Right lobe of liver (tissue), 6 donors: ENCODE results near the gene SRXN1. TPM values are rescaled to one million over a fixed set of nuclear protein-coding genes. Genes with fewer than 3 reads are reported as not detected.

Source experiments
- ATAC-seq, 4 donors: fragments of 200-7000 bp; cut with Tn5 transposase; one replicate each; pipeline ENCODE4 v1.9.1; 2020; ENCODE audit warnings: mild to moderate bottlenecking in 4 of 4, moderate library complexity in 4 of 4
- DNase-seq, 3 donors: peaks; one replicate each; pipeline ENCODE4 v3.0.0-alpha.2; 2020
- H3K27ac ChIP-seq, 3 donors: fragments of 200-600 bp; one replicate each; pipeline ENCODE4 v1.8.0; 2022
- H3K27me3 ChIP-seq, 2 donors: fragments of 200-600 bp; one replicate each; pipeline ENCODE4 v1.8.0; 2022
- H3K36me3 ChIP-seq, 4 donors: fragments of 200-600 bp; sonication (generic) in 1 of 4; one replicate each; pipeline versions ENCODE4 v1.5.1 to v1.8.0; 2017 to 2022; ENCODE audit warnings: control low read depth in 1 of 4
- H3K4me1 ChIP-seq, 4 donors: fragments of 200-600 bp; sonication (generic) in 1 of 4; one replicate each; pipeline versions ENCODE4 v1.5.1 to v1.8.0; 2017 to 2022; ENCODE audit warnings: control low read depth in 1 of 4
- H3K4me3 ChIP-seq, 3 donors: fragments of 200-600 bp; one replicate each; pipeline ENCODE4 v1.8.0; 2022
- H3K9me3 ChIP-seq, 4 donors: fragments of 200-600 bp; sonication (generic) in 1 of 4; one replicate each; pipeline versions ENCODE4 v1.5.1 to v1.8.0; 2017 to 2022; ENCODE audit warnings: control low read depth in 1 of 4
- CTCF ChIP-seq, 4 donors: fragments of 200-600 bp in 3 of 4; fragments of 450-650 bp in 1 of 4; IDR thresholded peaks; one replicate each; pipeline versions ENCODE4 v1.5.1 to v1.8.0; 2016 to 2022; ENCODE audit warnings: antibody characterized with exemption in 4 of 4, mild to moderate bottlenecking in 2 of 4
- POLR2A ChIP-seq: fragments of 450-650 bp; IDR thresholded peaks from one replicate; pipeline ENCODE4 v1.6.1; 2017; ENCODE audit warnings: antibody characterized with exemption, mild to moderate bottlenecking
- WGBS: methylation state at CpG from one replicate; pipeline ENCODE4 v1.1.6; 2018; ENCODE audit warnings: low coverage, low lambda C conversion rate; ENCODE audit not compliant: insufficient coverage; ENCODE audit errors: missing lambda C conversion rate; 5-methylcytosine and 5-hydroxymethylcytosine counted together
- intact Hi-C, 2 donors: fragments of 100-400 bp; cut with DNase I; formaldehyde crosslinking; loops; one replicate each; pipeline versions ENCODE4 v1.11.2 to v1.14.1; 2022
- total RNA-seq, 6 experiments: library from RNA; depleted of rRNA in 2 of 6; stranded (reverse); fragments of >200 nt in 2 of 6; fragmentation: NEBNext Ultra II Directional in 3 of 6; extraction: Animal tissue kit (Norgen Biotek cat#: 25700) in 3 of 6; gene quantifications; one replicate each; pipeline versions ENCODE4 v1.1.0 to v1.2.4, GENCODE V29; 2016 to 2023
- donor health status: DM: no; HTN: yes; CAD: no.
- donor health status: DM: no; HTN: no; CAD: no.
- donor health status: DM: no; HTN: no; CAD: no.
- donor health status: DM: no; HTN: yes; CAD: no.
- donor health status: DM: no; HTN: yes; CAD: no.

SRXN1 gene
- total RNA-seq, 6 experiments from 2014 or later: 14.4 to 166 (median 46.0) TPM

- no peaks in the 10 kb centered on the region for H3K9me3 ChIP-seq
- H3K27ac ChIP-seq: no peak overlapping the region
- no peak overlapping the region for H3K4me3 ChIP-seq
- H3K4me1 ChIP-seq: no peaks in the 10 kb centered on the region
- DNase-seq: no peak
- H3K36me3 ChIP-seq: no peaks in the 10 kb centered on the region
- intact Hi-C loops: no loop called here
- WGBS: 58% methylated on average over 5 of the region's 9 CpGs
- ATAC-seq: no peak
- TF ChIP-seq POLR2A (no peak), CTCF (IDR thresholded peaks at IDR 0.05) (no peak)
- H3K27me3 ChIP-seq: no peaks in the 10 kb centered on the region
Measured at GRCh38 chr20:635028-635892, 17.7 kb downstream of the SRXN1 start.

GRCh38 chr20:634148-634925 lies 18.7 kb downstream of the SRXN1 start:
- DNase-seq (no peak), ATAC-seq (no peak)
- whole genome bisulfite sequencing: 30% methylated on average over 4 of the region's 14 CpGs

GRCh38 chr20:631101-631500 lies 21.9 kb downstream of the SRXN1 start:
- Histone ChIP-seq H3K4me3 (no peak overlapping the region), H3K27me3 (no peaks in the 10 kb centered on the region), H3K27ac (no peak overlapping the region), H3K9me3 (no peaks in the 10 kb centered on the region), H3K4me1 (no peaks in the 10 kb centered on the region), H3K36me3 (no peaks in the 10 kb centered on the region)
- 50% methylated on average over 1 of the region's 1 CpG for WGBS
- intact Hi-C loops: no loop called here
- ATAC-seq (no peak), DNase-seq (no peak)
- TF ChIP-seq POLR2A: no peak
- no peak for TF ChIP-seq CTCF (IDR thresholded peaks at IDR 0.05)

More at GRCh38 chr20:634148-634925, 18.7 kb downstream of the SRXN1 start:
- Histone ChIP-seq H3K4me3 (no peak overlapping the region), H3K9me3 (no peaks in the 10 kb centered on the region), H3K27ac (no peak overlapping the region), H3K27me3 (no peaks in the 10 kb centered on the region), H3K4me1 (no peaks in the 10 kb centered on the region), H3K36me3 (no peaks in the 10 kb centered on the region)
- TF ChIP-seq CTCF (IDR thresholded peaks at IDR 0.05) (no peak), POLR2A (no peak)
- intact Hi-C loops: no loop called here

GRCh38 chr20:626579-626978 lies 26.4 kb downstream of the SRXN1 start:
- intact Hi-C loops: no loop called here
- Histone ChIP-seq H3K9me3 (no peaks in the 10 kb centered on the region), H3K27ac (no peak overlapping the region), H3K4me3 (no peak overlapping the region), H3K36me3 (no peaks in the 10 kb centered on the region), H3K4me1 (no peaks in the 10 kb centered on the region), H3K27me3 (no peaks in the 10 kb centered on the region)
- TF ChIP-seq CTCF (IDR thresholded peaks at IDR 0.05): no peak
- ATAC-seq: no peak
- WGBS: 50% methylated on average over 1 of the region's 2 CpGs
- DNase-seq: no peak
